GM18505 (cell line): ENCODE results near the gene PCSK5.
A peak's percentile ranks its signal among the peaks of the same experiment; 100 is the strongest.

Experiments
- ATAC-seq: cut with Tn5 transposase; IDR thresholded peaks from one replicate; pipeline ENCODE4 v1.9.1; 2021; ENCODE audit not compliant: unreplicated experiment
- POLR2A ChIP-seq: IDR thresholded peaks from 4 replicates; pipeline ENCODE4 v1.6.1; 2011; ENCODE audit warnings: borderline replicate concordance; ENCODE audit not compliant: insufficient read depth, insufficient read length; ENCODE audit errors: extremely low read depth

PCSK5 gene

GRCh38 chr9:76394195-76394959 is 503.9 kb downstream of the PCSK5 start, which contains the start of gene RFK:
Gene RFK (minus strand): TSS chr9:76394426. CDS start chr9:76394171, 255 bp downstream.
- TF ChIP-seq POLR2A, result peak; percentile 73
- peak; percentile 70 for ATAC-seq

DNA sequence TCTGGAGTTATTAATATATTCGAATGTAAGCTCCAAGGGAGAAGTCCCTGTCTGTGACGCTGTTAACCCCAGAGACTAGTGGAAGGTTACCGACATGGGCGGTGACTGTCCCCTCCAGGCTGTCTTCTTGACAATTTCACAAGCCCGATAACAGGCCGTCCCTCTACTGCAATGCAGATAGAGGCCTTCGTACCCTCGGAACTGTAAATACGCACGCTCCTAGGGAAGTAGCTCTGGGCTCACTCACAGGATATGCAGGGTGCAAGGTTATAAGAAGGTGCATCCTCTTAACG is 504.4 kb downstream of the PCSK5 start:
- TF ChIP-seq POLR2A, result no peak
- ATAC-seq, result peak; percentile 45

- TF ChIP-seq POLR2A, result no peak
Measured at GRCh38 chr9:76395381-76395780, 504.9 kb downstream of the PCSK5 start.

GRCh38 chr9:76396144-76396543 is 505.7 kb downstream of the PCSK5 start:
- ATAC-seq, result no peak
- no peak for TF ChIP-seq POLR2A

More at GRCh38 chr9:76395381-76395780, 504.9 kb downstream of the PCSK5 start:
- no peak for ATAC-seq

DNA sequence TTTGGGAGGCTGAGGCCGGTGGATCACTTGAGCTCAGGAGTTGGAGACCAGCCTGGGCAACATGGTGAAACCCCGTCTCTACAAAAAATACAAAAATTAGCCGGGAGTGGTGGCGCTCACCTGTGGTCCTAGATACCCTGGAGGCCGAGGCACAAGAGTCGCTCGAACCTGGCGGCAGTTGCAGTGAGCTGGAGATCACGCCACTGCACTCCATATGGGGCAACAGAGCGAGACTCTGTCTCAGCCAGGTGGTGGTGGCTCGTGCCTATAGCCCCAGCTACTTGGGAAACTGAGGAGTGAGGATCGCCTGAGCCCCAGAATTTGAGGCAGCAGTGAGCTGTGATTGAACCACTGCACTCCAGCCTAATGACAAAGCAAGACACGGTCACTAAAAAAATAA is 506.1 kb downstream of the PCSK5 start:
- no peak for ATAC-seq
- no peak for TF ChIP-seq POLR2A

GRCh38 chr9:76399856-76400255 is 509.4 kb downstream of the PCSK5 start:
- no peak for TF ChIP-seq POLR2A
- no peak for ATAC-seq

DNA sequence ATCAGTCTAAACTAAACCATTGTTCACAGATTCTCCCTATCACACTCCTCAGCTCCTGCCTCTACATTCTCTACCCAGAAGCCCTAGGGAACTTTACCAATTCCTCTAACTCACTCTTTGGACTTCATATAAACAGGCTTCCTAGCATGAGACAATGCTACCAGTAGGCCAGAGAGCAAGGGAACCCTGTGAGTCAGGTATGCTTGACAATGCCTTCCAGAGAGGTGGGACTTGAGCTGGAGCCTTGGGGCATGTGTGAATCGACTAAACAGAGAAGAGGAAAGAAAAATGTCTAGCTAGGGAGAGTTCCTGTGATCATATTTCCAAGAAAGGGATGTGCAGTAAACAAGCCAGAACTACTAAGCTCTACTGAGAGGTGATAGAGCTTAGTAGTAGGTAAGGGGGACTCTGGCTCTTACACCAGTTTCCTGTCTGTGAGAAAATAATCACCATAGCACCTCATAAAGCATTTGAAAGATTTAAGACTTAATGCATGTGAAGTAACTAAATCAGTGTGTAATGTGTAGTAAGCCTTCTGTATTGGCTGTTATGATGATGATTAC is 510.1 kb downstream of the PCSK5 start:
- no peak for ATAC-seq
- no peak for TF ChIP-seq POLR2A

GRCh38 chr9:76401176-76401575 is 510.7 kb downstream of the PCSK5 start:
- TF ChIP-seq POLR2A, result no peak
- no peak for ATAC-seq

DNA sequence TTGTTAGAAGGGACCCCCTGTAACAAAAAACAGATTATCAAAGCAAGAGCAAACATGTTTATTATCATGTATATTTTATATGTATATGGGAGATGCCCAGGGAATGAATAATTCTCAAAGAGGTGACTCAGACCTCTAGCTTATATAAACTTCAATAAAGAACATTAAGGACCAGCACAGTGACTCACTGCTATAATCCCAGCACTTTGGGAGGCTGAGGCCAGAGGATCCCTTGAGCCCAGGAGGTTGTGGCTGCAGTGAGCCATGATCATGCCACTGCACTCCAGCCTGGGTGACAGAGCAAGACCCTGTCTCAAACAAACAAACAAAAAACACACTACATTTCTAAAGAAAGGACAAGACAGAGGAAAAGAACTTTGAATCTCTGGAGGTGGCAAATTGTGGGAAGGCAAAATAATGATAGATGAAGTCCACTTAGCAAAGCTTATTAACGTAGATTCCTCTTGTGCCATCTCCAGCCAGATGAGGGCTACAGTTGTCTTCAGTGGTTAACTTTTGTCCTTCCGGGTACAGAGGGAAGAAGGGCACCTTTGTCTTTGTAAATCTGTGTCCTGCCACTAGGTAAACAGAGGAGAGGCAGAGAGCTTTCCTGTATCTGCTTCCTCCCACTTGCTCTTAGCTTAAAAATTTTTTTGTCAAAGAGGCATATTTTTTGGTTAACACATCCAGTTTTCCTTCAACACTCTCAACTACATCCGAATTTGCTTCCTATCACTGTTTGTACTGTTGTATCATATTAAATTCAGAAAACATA is 511.3 kb downstream of the PCSK5 start:
- no peak for ATAC-seq

GRCh38 chr9:76403352-76403751 is 512.9 kb downstream of the PCSK5 start:
- no peak for TF ChIP-seq POLR2A
- ATAC-seq, result peak; percentile 79

More for the DNA sequence above, 511.3 kb downstream of the PCSK5 start:
- TF ChIP-seq POLR2A, result no peak

DNA sequence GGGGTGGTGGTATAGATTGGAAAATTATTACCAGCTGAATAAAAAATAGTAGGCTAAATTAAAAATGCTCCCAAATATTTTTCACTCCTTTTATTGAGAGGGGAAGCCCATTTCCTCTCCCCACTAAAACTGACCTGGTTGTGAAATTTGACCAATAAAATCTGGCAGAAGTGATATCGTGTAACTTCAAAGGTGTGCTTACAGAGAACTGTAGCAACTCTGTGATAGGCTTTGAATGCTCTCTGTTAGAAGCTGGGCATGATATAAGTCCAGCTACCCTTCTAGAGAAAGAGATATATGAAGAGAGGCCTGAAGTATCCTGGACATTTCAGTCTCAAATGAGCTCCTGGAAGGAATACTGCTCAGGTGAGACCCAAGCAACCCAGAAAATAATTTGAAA is 513.9 kb downstream of the PCSK5 start:
- ATAC-seq, result no peak

GRCh38 chr9:76405340-76405739 is 514.9 kb downstream of the PCSK5 start:
- no peak for ATAC-seq
- no peak for TF ChIP-seq POLR2A

More for the DNA sequence above, 513.9 kb downstream of the PCSK5 start:
- no peak for TF ChIP-seq POLR2A

GRCh38 chr9:76405868-76406267 is 515.4 kb downstream of the PCSK5 start:
- no peak for TF ChIP-seq POLR2A
- ATAC-seq, result no peak
